ENCODE measurements around the gene LIG4. TPM values are rescaled to one million over a fixed set of nuclear protein-coding genes. Genes with fewer than 3 reads are reported as not detected.

LIG4 gene
- total RNA-seq, 1 donor from 2014 or later: 15.5 TPM

DNA sequence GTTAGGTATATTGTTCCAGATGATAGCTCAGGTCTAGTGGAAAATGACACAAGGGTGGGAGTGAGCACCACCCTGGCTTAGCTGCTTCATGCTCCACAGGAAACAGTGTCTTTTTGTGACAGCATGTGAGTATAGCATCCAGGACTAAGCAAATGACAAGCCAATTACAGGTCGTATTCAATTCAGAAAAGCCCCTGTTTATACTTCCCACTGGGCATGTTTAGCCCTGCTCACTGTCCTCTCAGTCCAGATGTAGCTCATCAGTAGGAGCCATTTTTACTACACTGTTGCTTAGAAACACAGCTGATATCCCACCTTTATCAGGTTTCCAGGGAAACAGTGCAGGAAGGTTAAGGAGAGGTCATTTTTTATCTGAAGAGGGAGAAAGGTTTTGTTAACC is 10.8 kb upstream of the LIG4 start:
- no peaks in the 10 kb centered on the region for H3K27me3 Mint-ChIP-seq (ENCODE audit: low read depth, unreplicated experiment)
- H3K9ac ChIP-seq (ENCODE audit: low read length): no peak overlapping the region
- H3K4me2 ChIP-seq (ENCODE audit: low read length): no peak overlapping the region
- H3K27ac ChIP-seq (ENCODE audit: low read depth, low read length): no peak overlapping the region
- TF ChIP-seq, protein P1, sequence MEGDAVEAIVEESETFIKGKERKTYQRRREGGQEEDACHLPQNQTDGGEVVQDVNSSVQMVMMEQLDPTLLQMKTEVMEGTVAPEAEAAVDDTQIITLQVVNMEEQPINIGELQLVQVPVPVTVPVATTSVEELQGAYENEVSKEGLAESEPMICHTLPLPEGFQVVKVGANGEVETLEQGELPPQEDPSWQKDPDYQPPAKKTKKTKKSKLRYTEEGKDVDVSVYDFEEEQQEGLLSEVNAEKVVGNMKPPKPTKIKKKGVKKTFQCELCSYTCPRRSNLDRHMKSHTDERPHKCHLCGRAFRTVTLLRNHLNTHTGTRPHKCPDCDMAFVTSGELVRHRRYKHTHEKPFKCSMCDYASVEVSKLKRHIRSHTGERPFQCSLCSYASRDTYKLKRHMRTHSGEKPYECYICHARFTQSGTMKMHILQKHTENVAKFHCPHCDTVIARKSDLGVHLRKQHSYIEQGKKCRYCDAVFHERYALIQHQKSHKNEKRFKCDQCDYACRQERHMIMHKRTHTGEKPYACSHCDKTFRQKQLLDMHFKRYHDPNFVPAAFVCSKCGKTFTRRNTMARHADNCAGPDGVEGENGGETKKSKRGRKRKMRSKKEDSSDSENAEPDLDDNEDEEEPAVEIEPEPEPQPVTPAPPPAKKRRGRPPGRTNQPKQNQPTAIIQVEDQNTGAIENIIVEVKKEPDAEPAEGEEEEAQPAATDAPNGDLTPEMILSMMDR (IDR thresholded peaks at IDR 0.05; ENCODE audit: insufficient read depth, low read depth, low read length): no peak
- TF ChIP-seq EZH2 (IDR thresholded peaks at IDR 0.05; ENCODE audit: insufficient read depth, low read length): no peak
- H3K9me3 ChIP-seq (ENCODE audit: insufficient read depth, low read depth, low read length): no peaks in the 10 kb centered on the region
- peaks cover 67% of the 10 kb centered on the region for H4K20me1 ChIP-seq (ENCODE audit: insufficient read depth, low read length)
- H3K4me1 ChIP-seq (ENCODE audit: insufficient read depth, low read length): no peaks in the 10 kb centered on the region
- H2AFZ ChIP-seq (ENCODE audit: low read depth, low read length): no peak overlapping the region
- no peak overlapping the region for H3K27ac Mint-ChIP-seq (ENCODE audit: unreplicated experiment)
- H3K36me3 ChIP-seq (ENCODE audit: insufficient read depth, low read length): no peaks in the 10 kb centered on the region
- H3K4me3 ChIP-seq (ENCODE audit: insufficient read depth, low read depth, low read length): no peak overlapping the region
- peaks cover 88% of the 10 kb centered on the region for H3K79me2 ChIP-seq (ENCODE audit: insufficient read depth, low read length)
- no peak overlapping the region for H3K4me3 Mint-ChIP-seq (ENCODE audit: unreplicated experiment)
- FAIRE-seq (no peak), DNase-seq (ENCODE audit: low read depth) (no peak)
- no peaks in the 10 kb centered on the region for H3K36me3 Mint-ChIP-seq (ENCODE audit: low read depth, unreplicated experiment)
- H3K4me1 Mint-ChIP-seq (ENCODE audit: low read depth, unreplicated experiment): peaks cover 17% of the 10 kb centered on the region
- H3K27me3 ChIP-seq (ENCODE audit: insufficient read depth, low read length): no peaks in the 10 kb centered on the region
- H3K9me3 Mint-ChIP-seq (ENCODE audit: unreplicated experiment): no peaks in the 10 kb centered on the region

DNA sequence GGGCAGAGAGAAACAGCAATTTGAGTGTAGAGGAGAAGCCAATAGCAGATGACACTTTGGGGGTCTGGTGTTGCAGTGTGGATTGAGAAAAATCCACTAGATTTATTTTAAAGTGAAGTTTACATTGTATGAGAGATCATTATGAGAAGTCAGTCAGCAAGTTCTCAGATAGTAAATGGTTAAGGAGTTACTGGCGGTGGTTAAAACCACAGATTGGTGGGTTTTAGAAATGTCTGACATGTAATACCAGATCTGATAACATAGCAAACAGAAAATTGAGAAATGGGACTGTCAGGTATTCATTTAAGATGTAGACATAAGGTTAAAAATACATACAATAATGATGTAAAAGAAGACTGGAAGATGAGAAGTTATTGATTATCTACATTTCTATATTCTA is 10.1 kb upstream of the LIG4 start:
- Histone ChIP-seq H3K79me2 (ENCODE audit: insufficient read depth, low read length) (peaks cover 90% of the 10 kb centered on the region), H3K9ac (ENCODE audit: low read length) (no peak overlapping the region), H3K27me3 (ENCODE audit: insufficient read depth, low read length) (no peaks in the 10 kb centered on the region), H4K20me1 (ENCODE audit: insufficient read depth, low read length) (peaks cover 66% of the 10 kb centered on the region), H3K4me2 (ENCODE audit: low read length) (no peak overlapping the region), H3K36me3 (ENCODE audit: insufficient read depth, low read length) (no peaks in the 10 kb centered on the region), H3K27ac (ENCODE audit: low read depth, low read length) (no peak overlapping the region), H3K9me3 (ENCODE audit: insufficient read depth, low read depth, low read length) (no peaks in the 10 kb centered on the region), H3K4me3 (ENCODE audit: insufficient read depth, low read depth, low read length) (no peak overlapping the region), H2AFZ (ENCODE audit: low read depth, low read length) (no peak overlapping the region), H3K4me1 (ENCODE audit: insufficient read depth, low read length) (no peaks in the 10 kb centered on the region)
- Mint-ChIP-seq H3K27me3 (ENCODE audit: low read depth, unreplicated experiment) (no peaks in the 10 kb centered on the region), H3K27ac (ENCODE audit: unreplicated experiment) (no peak overlapping the region), H3K4me3 (ENCODE audit: unreplicated experiment) (no peak overlapping the region), H3K4me1 (ENCODE audit: low read depth, unreplicated experiment) (peaks cover 17% of the 10 kb centered on the region), H3K9me3 (ENCODE audit: unreplicated experiment) (no peaks in the 10 kb centered on the region), H3K36me3 (ENCODE audit: low read depth, unreplicated experiment) (no peaks in the 10 kb centered on the region)
- TF ChIP-seq, protein P1 (IDR thresholded peaks at IDR 0.05; ENCODE audit: insufficient read depth, low read depth, low read length): no peak
- no peak for TF ChIP-seq EZH2 (IDR thresholded peaks at IDR 0.05; ENCODE audit: insufficient read depth, low read length)
- DNase-seq (ENCODE audit: low read depth): no peak
- no peak for FAIRE-seq

DNA sequence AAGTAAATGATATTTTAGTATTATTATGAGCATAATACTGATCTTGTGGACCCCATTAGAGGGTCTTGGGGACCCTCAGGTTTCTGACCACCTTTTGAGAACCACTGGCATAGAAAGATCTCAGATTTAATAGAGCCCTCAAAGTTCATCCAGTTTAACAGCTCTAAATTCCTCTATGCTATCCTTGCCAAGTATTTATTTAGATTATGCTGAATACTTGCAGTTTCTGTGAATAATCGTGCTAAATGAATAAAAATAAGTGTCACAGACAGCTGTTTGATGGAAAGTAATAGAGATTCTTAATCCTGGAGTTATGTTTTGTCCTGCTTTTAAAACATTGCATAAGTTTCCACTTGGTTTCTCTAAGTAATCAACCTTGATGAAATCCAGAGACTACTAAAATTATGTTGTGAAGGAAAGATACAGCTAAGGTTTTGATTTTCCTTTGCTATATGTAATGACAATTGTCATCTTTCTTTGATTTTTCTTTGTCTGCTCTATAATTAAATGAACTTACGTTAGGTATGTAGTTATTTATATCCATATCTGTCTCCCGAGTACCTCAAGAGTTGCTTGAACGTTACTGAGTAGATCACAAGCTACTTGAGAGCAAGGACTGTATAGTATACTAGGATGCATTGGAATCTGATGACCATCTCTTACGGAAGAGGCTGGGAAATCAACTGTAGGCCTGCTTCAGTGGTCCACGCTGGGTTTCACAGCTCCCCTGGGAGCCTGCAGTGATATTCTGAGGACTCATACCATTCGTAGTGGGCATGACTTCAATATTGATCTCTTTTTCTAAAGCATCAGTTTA is 8.6 kb upstream of the LIG4 start:
- Mint-ChIP-seq H3K27ac (ENCODE audit: unreplicated experiment) (no peak overlapping the region), H3K4me3 (ENCODE audit: unreplicated experiment) (no peak overlapping the region), H3K27me3 (ENCODE audit: low read depth, unreplicated experiment) (no peaks in the 10 kb centered on the region), H3K4me1 (ENCODE audit: low read depth, unreplicated experiment) (peaks cover 27% of the 10 kb centered on the region), H3K36me3 (ENCODE audit: low read depth, unreplicated experiment) (no peaks in the 10 kb centered on the region), H3K9me3 (ENCODE audit: unreplicated experiment) (no peaks in the 10 kb centered on the region)
- Histone ChIP-seq H3K4me3 (ENCODE audit: insufficient read depth, low read depth, low read length) (no peak overlapping the region), H3K79me2 (ENCODE audit: insufficient read depth, low read length) (peaks cover 90% of the 10 kb centered on the region), H3K36me3 (ENCODE audit: insufficient read depth, low read length) (no peaks in the 10 kb centered on the region), H3K4me1 (ENCODE audit: insufficient read depth, low read length) (peaks cover 7% of the 10 kb centered on the region), H3K27ac (ENCODE audit: low read depth, low read length) (no peak overlapping the region), H3K9ac (ENCODE audit: low read length) (no peak overlapping the region), H3K27me3 (ENCODE audit: insufficient read depth, low read length) (no peaks in the 10 kb centered on the region), H4K20me1 (ENCODE audit: insufficient read depth, low read length) (peaks cover 64% of the 10 kb centered on the region), H3K4me2 (ENCODE audit: low read length) (no peak overlapping the region), H2AFZ (ENCODE audit: low read depth, low read length) (no peak overlapping the region), H3K9me3 (ENCODE audit: insufficient read depth, low read depth, low read length) (no peaks in the 10 kb centered on the region)
- no peak for FAIRE-seq
- no peak for DNase-seq (ENCODE audit: low read depth)
- no peak for TF ChIP-seq EZH2 (IDR thresholded peaks at IDR 0.05; ENCODE audit: insufficient read depth, low read length)

Data from astrocyte (in vitro differentiated cells and primary cell).